Measurements from ENCODE around the gene CMSS1. TPM values are rescaled to one million over a fixed set of nuclear protein-coding genes. Genes with fewer than 3 reads are reported as not detected.

Gene CMSS1
- polyA plus RNA-seq, 1 donor from 2014 or later, result 31.8 TPM

- Histone ChIP-seq H3F3A (ENCODE audit: insufficient read depth, low read length, poor library complexity, severe bottlenecking) (no peaks in the 10 kb centered on the region), H3K36me3 (ENCODE audit: insufficient read depth, low read length) (no peaks in the 10 kb centered on the region), H3K9me3 (ENCODE audit: low read length) (no peaks in the 10 kb centered on the region), H3K4me2 (ENCODE audit: low read length) (no peak overlapping the region), H3K27ac (ENCODE audit: low read length) (no peak overlapping the region), H3K9me2 (ENCODE audit: insufficient read depth, low read length) (no peaks in the 10 kb centered on the region), H3K27me3 (ENCODE audit: insufficient read depth, low read depth, low read length) (no peaks in the 10 kb centered on the region), H4K20me1 (ENCODE audit: insufficient read depth) (no peaks in the 10 kb centered on the region), H2AFZ (ENCODE audit: low read depth, low read length) (no peak overlapping the region), H3K4me3 (ENCODE audit: low read length) (no peak overlapping the region), H3K79me2 (replicated peaks; ENCODE audit: insufficient read depth, low read length) (no peaks in the 10 kb centered on the region), H3K9ac (ENCODE audit: low read length) (no peak overlapping the region)
- TF ChIP-seq RAD21 (conservative IDR thresholded peaks at IDR 0.05) (no peak), REST (IDR thresholded peaks at IDR 0.05; ENCODE audit: borderline replicate concordance) (no peak), EP300 (conservative IDR thresholded peaks at IDR 0.05; ENCODE audit: poor library complexity, severe bottlenecking) (no peak), SMC3 (conservative IDR thresholded peaks at IDR 0.05; ENCODE audit: poor library complexity) (no peak), EZH2 (IDR thresholded peaks at IDR 0.05; ENCODE audit: borderline replicate concordance, insufficient read depth, low read length, poor library complexity, severe bottlenecking) (no peak), TAF1 (IDR thresholded peaks at IDR 0.05; ENCODE audit: low read depth) (no peak), POLR2AphosphoS5 (IDR thresholded peaks at IDR 0.05) (no peak), MXI1 (conservative IDR thresholded peaks at IDR 0.05; ENCODE audit: poor library complexity, severe bottlenecking) (no peak)
- TF ChIP-seq, protein P1, sequence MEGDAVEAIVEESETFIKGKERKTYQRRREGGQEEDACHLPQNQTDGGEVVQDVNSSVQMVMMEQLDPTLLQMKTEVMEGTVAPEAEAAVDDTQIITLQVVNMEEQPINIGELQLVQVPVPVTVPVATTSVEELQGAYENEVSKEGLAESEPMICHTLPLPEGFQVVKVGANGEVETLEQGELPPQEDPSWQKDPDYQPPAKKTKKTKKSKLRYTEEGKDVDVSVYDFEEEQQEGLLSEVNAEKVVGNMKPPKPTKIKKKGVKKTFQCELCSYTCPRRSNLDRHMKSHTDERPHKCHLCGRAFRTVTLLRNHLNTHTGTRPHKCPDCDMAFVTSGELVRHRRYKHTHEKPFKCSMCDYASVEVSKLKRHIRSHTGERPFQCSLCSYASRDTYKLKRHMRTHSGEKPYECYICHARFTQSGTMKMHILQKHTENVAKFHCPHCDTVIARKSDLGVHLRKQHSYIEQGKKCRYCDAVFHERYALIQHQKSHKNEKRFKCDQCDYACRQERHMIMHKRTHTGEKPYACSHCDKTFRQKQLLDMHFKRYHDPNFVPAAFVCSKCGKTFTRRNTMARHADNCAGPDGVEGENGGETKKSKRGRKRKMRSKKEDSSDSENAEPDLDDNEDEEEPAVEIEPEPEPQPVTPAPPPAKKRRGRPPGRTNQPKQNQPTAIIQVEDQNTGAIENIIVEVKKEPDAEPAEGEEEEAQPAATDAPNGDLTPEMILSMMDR (IDR thresholded peaks at IDR 0.05; ENCODE audit: poor library complexity, severe bottlenecking), result no peak
These were observed 16.7 kb downstream of the CMSS1 start for GRCh38 chr3:99834211-99834957.

GRCh38 chr3:99836681-99837080 is 19.0 kb downstream of the CMSS1 start:
- H4K20me1 ChIP-seq (ENCODE audit: insufficient read depth), result no peaks in the 10 kb centered on the region

More at GRCh38 chr3:99836681-99837080, 19.0 kb downstream of the CMSS1 start:
- no peak overlapping the region for H3K9ac ChIP-seq (ENCODE audit: low read length)
- H3K9me2 ChIP-seq (ENCODE audit: insufficient read depth, low read length), result no peaks in the 10 kb centered on the region
- no peaks in the 10 kb centered on the region for H3K9me3 ChIP-seq (ENCODE audit: low read length)
- H3K4me2 ChIP-seq (ENCODE audit: low read length), result no peak overlapping the region
- H3K36me3 ChIP-seq (ENCODE audit: insufficient read depth, low read length), result no peaks in the 10 kb centered on the region
- H3F3A ChIP-seq (ENCODE audit: insufficient read depth, low read length, poor library complexity, severe bottlenecking), result no peaks in the 10 kb centered on the region
- H3K79me2 ChIP-seq (replicated peaks; ENCODE audit: insufficient read depth, low read length), result no peaks in the 10 kb centered on the region
- H3K27me3 ChIP-seq (ENCODE audit: insufficient read depth, low read depth, low read length), result no peaks in the 10 kb centered on the region
- H2AFZ ChIP-seq (ENCODE audit: low read depth, low read length), result no peak overlapping the region
- H3K4me3 ChIP-seq (ENCODE audit: low read length), result no peak overlapping the region
- no peak overlapping the region for H3K27ac ChIP-seq (ENCODE audit: low read length)
- TF ChIP-seq MXI1 (conservative IDR thresholded peaks at IDR 0.05; ENCODE audit: poor library complexity, severe bottlenecking) (no peak), TAF1 (IDR thresholded peaks at IDR 0.05; ENCODE audit: low read depth) (no peak), RAD21 (conservative IDR thresholded peaks at IDR 0.05) (no peak), POLR2AphosphoS5 (IDR thresholded peaks at IDR 0.05) (no peak)
- TF ChIP-seq, protein P1 (IDR thresholded peaks at IDR 0.05; ENCODE audit: poor library complexity, severe bottlenecking), result no peak
